Endothelial cell of umbilical vein (primary cell): ENCODE results near the gene SETBP1. TPM values are rescaled to one million over a fixed set of nuclear protein-coding genes. Genes with fewer than 3 reads are reported as not detected.

Source experiments
- BruUV-seq: library from RNA; stranded (reverse); fragments of 400-500 nt; replicated peaks from 2 replicates; lab custom pipeline; 2021; lab: Mats Ljungman, UMichigan
- CTCF ChIA-PET: fragments of 300-600, 350-600 bp; sonication (Branson Sonifier 250); formaldehyde crosslinking; loops from one replicate; lab custom pipeline; 2021; ENCODE audit warnings: antibody characterized with exemption, inconsistent platforms; lab: Charles Lee
- POLR2A ChIA-PET: fragments of 300-600, 350-600 bp; sonication (Branson Sonifier 250); formaldehyde crosslinking; loops from one replicate; lab custom pipeline; 2021; ENCODE audit warnings: antibody characterized with exemption, inconsistent platforms; lab: Charles Lee
- DNase-seq: peaks from one replicate; pipeline ENCODE4 v3.0.0-alpha.2; 2011; ENCODE audit warnings: low read depth, low spot score
- FAIRE-seq: peaks from 2 replicates; lab custom pipeline; 2011; peaks lifted over from hg19 to GRCh38; lab: Jason Lieb, UNC
- H2AFZ ChIP-seq: 2 replicates; pipeline ENCODE4 v1.6.0; 2012; ENCODE audit warnings: low read depth, low read length, control low read depth, inconsistent platforms
- H3K27ac ChIP-seq: 2 replicates; pipeline ENCODE4 v1.5.1; 2011; ENCODE audit warnings: low read depth, mild to moderate bottlenecking, control low read depth, low read length, moderate library complexity; ENCODE audit not compliant: insufficient read depth
- H3K27me3 ChIP-seq, 2 experiments: 2 replicates each; pipeline versions ENCODE4 v1.6.0 to v1.6.1; 2011; ENCODE audit warnings: low read length in 2 of 2, mixed read lengths in 1 of 2; ENCODE audit not compliant: control insufficient read depth in 2 of 2, insufficient read depth in 2 of 2
- H3K36me3 ChIP-seq, 2 experiments: 2 replicates in 1 of 2; 3 replicates in 1 of 2; pipeline ENCODE4 v1.5.1; 2011; ENCODE audit warnings: low read length in 2 of 2, mild to moderate bottlenecking in 1 of 2, moderate library complexity in 1 of 2; ENCODE audit not compliant: control insufficient read depth in 2 of 2, insufficient read depth in 2 of 2; ENCODE audit errors: extremely low read depth in 1 of 2
- H3K4me1 ChIP-seq: 3 replicates; pipeline ENCODE4 v1.5.1; 2011; ENCODE audit warnings: mild to moderate bottlenecking, low read length; ENCODE audit not compliant: control insufficient read depth, insufficient read depth; ENCODE audit errors: extremely low read depth
- H3K4me2 ChIP-seq: 2 replicates; pipeline ENCODE4 v1.6.1; 2011; ENCODE audit warnings: low read length, control low read depth, mixed read lengths; ENCODE audit not compliant: insufficient read depth
- H3K4me3 ChIP-seq, 3 experiments: fragments of 200-600 bp in 1 of 3; sonication (generic), shearing (Covaris generic) in 1 of 3; replicated peaks in 1 of 3; 2 replicates each; pipeline ENCODE4 v1.5.1; 2011 to 2016; ENCODE audit warnings: control low read depth in 3 of 3, low read length in 3 of 3, mild to moderate bottlenecking in 2 of 3, inconsistent platforms in 1 of 3, low read depth in 1 of 3, moderate library complexity in 1 of 3; ENCODE audit not compliant: insufficient read depth in 1 of 3
- H3K79me2 ChIP-seq: 2 replicates; pipeline ENCODE4 v1.6.0; 2012; ENCODE audit warnings: low read length, inconsistent platforms; ENCODE audit not compliant: control insufficient read depth, insufficient read depth
- H3K9ac ChIP-seq: replicated peaks from 2 replicates; pipeline ENCODE3; 2011; ENCODE audit warnings: low read length, control low read depth; ENCODE audit not compliant: insufficient read depth; ENCODE audit errors: extremely low read depth
- H3K9me1 ChIP-seq: replicated peaks from 3 replicates; pipeline ENCODE4 v1.6.0; 2011; ENCODE audit warnings: mild to moderate bottlenecking, low read length; ENCODE audit not compliant: control insufficient read depth, insufficient read depth; ENCODE audit errors: extremely low read depth
- H3K9me3 ChIP-seq: replicated peaks from 2 replicates; pipeline ENCODE4 v1.5.1; 2012; ENCODE audit warnings: low read length, inconsistent platforms; ENCODE audit not compliant: control insufficient read depth, insufficient read depth
- H4K20me1 ChIP-seq: replicated peaks from 2 replicates; pipeline ENCODE3; 2011; ENCODE audit warnings: mild to moderate bottlenecking, low read length; ENCODE audit not compliant: control insufficient read depth, insufficient read depth; ENCODE audit errors: extremely low read depth
- CTCF ChIP-seq, 2 donors: IDR thresholded peaks; 1 replicate in 1 of 2; 2 replicates in 1 of 2; pipeline ENCODE4 v1.5.1; 2011; ENCODE audit warnings: low read length in 2 of 2, mild to moderate bottlenecking in 2 of 2, moderate library complexity in 2 of 2, control low read depth in 1 of 2, inconsistent platforms in 1 of 2, low read depth in 1 of 2; ENCODE audit not compliant: insufficient read depth in 1 of 2; ENCODE audit errors: extremely low read depth in 1 of 2
- EZH2 ChIP-seq: IDR thresholded peaks from 2 replicates; pipeline ENCODE4 v1.6.1; 2012; ENCODE audit warnings: borderline replicate concordance, low read depth, mild to moderate bottlenecking, moderate library complexity, low read length, inconsistent platforms; ENCODE audit not compliant: severe bottlenecking
- FOS ChIP-seq: IDR thresholded peaks from 2 replicates; pipeline ENCODE4 v1.6.1; 2011; ENCODE audit warnings: mild to moderate bottlenecking, low read length, moderate library complexity, borderline replicate concordance; ENCODE audit not compliant: insufficient read depth
- GATA2 ChIP-seq: IDR thresholded peaks from 2 replicates; pipeline ENCODE4 v1.7.0; 2011; ENCODE audit warnings: low read depth, mild to moderate bottlenecking, moderate library complexity, mixed read lengths, low read length; ENCODE audit not compliant: insufficient read length, insufficient read depth
- JUN ChIP-seq: IDR thresholded peaks from 2 replicates; pipeline ENCODE4 v1.6.1; 2011; ENCODE audit warnings: borderline replicate concordance, low read depth; ENCODE audit not compliant: insufficient read length, insufficient read depth
- MYC ChIP-seq: IDR thresholded peaks from one replicate; pipeline ENCODE4 v1.6.1; 2011; ENCODE audit warnings: mild to moderate bottlenecking, low read depth, low read length
- POLR2A ChIP-seq: IDR thresholded peaks from 2 replicates; pipeline ENCODE4 v1.6.1; 2012; ENCODE audit warnings: low read depth, mild to moderate bottlenecking, control low read depth, low read length
- POLR2AphosphoS5 ChIP-seq: IDR thresholded peaks from 2 replicates; pipeline ENCODE4 v1.6.1; 2012; ENCODE audit warnings: low read depth, mild to moderate bottlenecking, control low read depth, low read length, moderate library complexity; ENCODE audit not compliant: insufficient read depth
- dilution Hi-C: fragments of 300-500 bp; cut with MboI; formaldehyde crosslinking; loops from one replicate; pipeline ENCODE4 v1.15.0; 2019; ENCODE audit warnings: low sequenced_read_pairs; ENCODE audit not compliant: extremely low pct_ligation_motif_present
- intact Hi-C: fragments of 100-400 bp; cut with micrococcal nuclease; formaldehyde crosslinking; loops from one replicate; pipeline ENCODE4 v1.10.0; 2022
- polyA plus RNA-seq, 4 experiments: library from polyadenylated mRNA; depleted of rRNA in 3 of 4; stranded (reverse) in 3 of 4; unstranded in 1 of 4; fragments of >200 nt; gene quantifications; 2 replicates each; pipeline versions ENCODE4 v1.2.1 to v1.2.3, GENCODE V29; 2011 to 2012; ENCODE audit warnings: missing spikeins in 1 of 4
- total RNA-seq: library from RNA; stranded (reverse); gene quantifications from 2 replicates; pipeline ENCODE4 v1.2.3, GENCODE V29; 2021
- TF ChIP-seq, protein P1 (sequence below): IDR thresholded peaks from 2 replicates; pipeline ENCODE4 v1.6.1; 2011; ENCODE audit not compliant: insufficient read depth, insufficient read length

Gene SETBP1
- total and polyA plus RNA-seq, 2 donors (not counting 3 experiments of a cell fraction or from before 2014, with no cell fraction given): 0.76 to 3.1 TPM

DNA sequence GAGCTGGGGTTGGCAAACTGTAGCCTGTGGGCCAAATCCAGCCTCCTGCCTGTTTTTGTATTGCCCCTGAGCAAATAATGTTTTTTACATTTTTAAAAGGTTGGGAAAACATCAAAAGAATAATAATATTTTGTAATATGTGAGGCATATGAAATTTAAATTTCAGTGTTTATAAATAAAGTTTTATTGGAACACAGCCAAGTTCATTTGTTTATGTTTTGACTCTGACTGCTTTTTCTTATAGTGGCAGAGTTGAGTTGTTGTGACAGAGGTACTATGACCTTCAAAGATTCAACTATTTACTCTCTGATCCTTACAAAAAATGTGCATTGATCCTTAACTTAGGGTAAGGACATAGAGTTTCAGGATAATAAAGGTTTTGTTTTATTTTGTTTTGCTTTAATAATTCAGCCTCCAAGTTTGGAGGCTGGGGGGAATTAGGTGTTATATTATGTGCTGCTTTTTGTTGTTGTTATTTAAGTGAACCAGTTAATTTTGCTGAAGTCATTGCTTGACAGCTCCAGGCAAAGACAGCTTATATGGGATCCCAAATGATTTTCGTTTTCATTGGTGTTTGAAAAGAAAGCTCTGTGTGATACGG, 24.5 kb downstream of the SETBP1 start:
- no peaks in the 10 kb centered on the region for H3K9me1 ChIP-seq

More for the DNA sequence above, 24.5 kb downstream of the SETBP1 start:
- dilution Hi-C loops: no loop called here
- Histone ChIP-seq H3K9me3 (no peaks in the 10 kb centered on the region), H3K4me1 (no peaks in the 10 kb centered on the region), H3K27me3 (no peaks in the 10 kb centered on the region), H3K4me2 (no peak overlapping the region), H3K9ac (no peak overlapping the region), H4K20me1 (no peaks in the 10 kb centered on the region), H3K4me3 (no peak overlapping the region), H3K79me2 (no peaks in the 10 kb centered on the region), H2AFZ (no peak overlapping the region), H3K27ac (no peak overlapping the region), H3K36me3 (no peaks in the 10 kb centered on the region)
- intact Hi-C loops: no loop called here
- no peak for TF ChIP-seq JUN
- TF ChIP-seq MYC: no peak
- TF ChIP-seq, protein P1, sequence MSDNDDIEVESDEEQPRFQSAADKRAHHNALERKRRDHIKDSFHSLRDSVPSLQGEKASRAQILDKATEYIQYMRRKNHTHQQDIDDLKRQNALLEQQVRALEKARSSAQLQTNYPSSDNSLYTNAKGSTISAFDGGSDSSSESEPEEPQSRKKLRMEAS: no peak
- TF ChIP-seq FOS: no peak
- TF ChIP-seq CTCF (IDR thresholded peaks at IDR 0.05; ENCODE audit: extremely low read depth in 1 of 2, insufficient read depth in 1 of 2, low read depth in 1 of 2, low read length in 2 of 2): no peak
- TF ChIP-seq POLR2AphosphoS5: no peak
- no peak for TF ChIP-seq GATA2
- no peak for TF ChIP-seq POLR2A
- no peak for TF ChIP-seq EZH2
- DNase-seq (no peak), FAIRE-seq (no peak)
- CTCF ChIA-PET: no interaction called here
- BruUV-seq: no TSS peak
- POLR2A ChIA-PET: no interaction called here
